Neural cell (in vitro differentiated cells): ENCODE measurements around the gene YIF1B. TPM values are rescaled to one million over a fixed set of nuclear protein-coding genes. Genes with fewer than 3 reads are reported as not detected.

Experiments
- H2AFZ ChIP-seq: fragments of 200-600, 300-800 bp; sonication (generic), shearing (Covaris generic); 2 replicates; pipeline ENCODE4 v1.6.0; 2014; ENCODE audit warnings: low read depth, mild to moderate bottlenecking, antibody characterized with exemption, low read length, moderate library complexity
- H3F3A ChIP-seq: fragments of 200-600 bp; shearing (Covaris generic); 2 replicates; pipeline ENCODE4 v1.6.1; 2016; ENCODE audit warnings: mild to moderate bottlenecking, moderate library complexity, mixed read lengths, antibody characterized with exemption, low read length; ENCODE audit not compliant: insufficient read depth, poor library complexity, severe bottlenecking
- H3K27ac ChIP-seq: fragments of 200-600, 300-800 bp; sonication (generic), shearing (Covaris generic); 2 replicates; pipeline ENCODE4 v1.5.1; 2014; ENCODE audit warnings: mild to moderate bottlenecking, low read length, moderate library complexity
- H3K27me3 ChIP-seq: fragments of 300-800, 200-600 bp; sonication (generic), shearing (Covaris generic); 2 replicates; pipeline ENCODE4 v1.6.0; 2014; ENCODE audit warnings: mild to moderate bottlenecking, low read depth, low read length, moderate library complexity; ENCODE audit not compliant: insufficient read depth
- H3K36me3 ChIP-seq: fragments of 300-800, 200-600 bp; sonication (generic), shearing (Covaris generic); 2 replicates; pipeline ENCODE4 v1.5.1; 2014; ENCODE audit warnings: mild to moderate bottlenecking, antibody characterized with exemption, low read length, moderate library complexity; ENCODE audit not compliant: insufficient read depth
- H3K4me2 ChIP-seq: fragments of 300-800, 200-600 bp; sonication (generic), shearing (Covaris generic); 2 replicates; pipeline ENCODE4 v1.6.0; 2014; ENCODE audit warnings: mild to moderate bottlenecking, low read length
- H3K4me3 ChIP-seq: fragments of 300-800, 200-600 bp; sonication (generic), shearing (Covaris generic); 2 replicates; pipeline ENCODE4 v1.5.1; 2014; ENCODE audit warnings: mild to moderate bottlenecking, low read length, moderate library complexity
- H3K79me2 ChIP-seq: fragments of 200-600 bp; shearing (Covaris generic); replicated peaks from 2 replicates; pipeline ENCODE4 v1.6.0; 2014; ENCODE audit warnings: mild to moderate bottlenecking, low read length, moderate library complexity; ENCODE audit not compliant: insufficient read depth
- H3K9ac ChIP-seq: fragments of 300-800, 200-600 bp; sonication (generic), shearing (Covaris generic); 2 replicates; pipeline ENCODE4 v1.6.1; 2016; ENCODE audit warnings: mild to moderate bottlenecking, low read length, mixed read lengths
- H3K9me2 ChIP-seq: fragments of 200-600 bp; shearing (Covaris generic); 2 replicates; pipeline ENCODE4 v1.6.1; 2016; ENCODE audit warnings: mild to moderate bottlenecking, low read length, mixed read lengths; ENCODE audit not compliant: insufficient read depth
- H3K9me3 ChIP-seq: fragments of 200-600, 300-800 bp; sonication (generic), shearing (Covaris generic); 2 replicates; pipeline ENCODE4 v1.6.1; 2016; ENCODE audit warnings: mild to moderate bottlenecking, mixed run types, low read length, moderate library complexity, mixed read lengths
- H4K20me1 ChIP-seq: fragments of 200-600 bp; shearing (Covaris generic); 2 replicates; pipeline ENCODE4 v1.6.1; 2016; ENCODE audit warnings: mild to moderate bottlenecking, mixed run types; ENCODE audit not compliant: insufficient read depth
- CTCF ChIP-seq: fragments of 450-650 bp; IDR thresholded peaks from 2 replicates; pipeline ENCODE4 v1.5.1; 2014; ENCODE audit warnings: antibody characterized with exemption, mild to moderate bottlenecking, moderate library complexity; ENCODE audit not compliant: poor library complexity, severe bottlenecking
- EP300 ChIP-seq: fragments of 450-650 bp; conservative IDR thresholded peaks from 2 replicates; pipeline ENCODE4 v1.6.1; 2014; ENCODE audit warnings: antibody characterized with exemption, mild to moderate bottlenecking, moderate library complexity; ENCODE audit not compliant: poor library complexity, severe bottlenecking
- EZH2 ChIP-seq: fragments of 200-600, 300-800 bp; shearing (Covaris generic), sonication (generic); IDR thresholded peaks from 2 replicates; pipeline ENCODE4 v1.6.1; 2014; ENCODE audit warnings: antibody characterized with exemption, low read length, borderline replicate concordance, mild to moderate bottlenecking; ENCODE audit not compliant: insufficient read depth, poor library complexity, severe bottlenecking
- MXI1 ChIP-seq: fragments of 450-650 bp; conservative IDR thresholded peaks from 2 replicates; pipeline ENCODE4 v1.6.1; 2014; ENCODE audit warnings: antibody characterized with exemption, mild to moderate bottlenecking; ENCODE audit not compliant: poor library complexity, severe bottlenecking
- POLR2AphosphoS5 ChIP-seq: IDR thresholded peaks from 2 replicates; pipeline ENCODE4 v1.6.1; 2012
- RAD21 ChIP-seq: fragments of 450-650 bp; conservative IDR thresholded peaks from 2 replicates; pipeline ENCODE4 v1.6.1; 2014; ENCODE audit warnings: antibody characterized with exemption, mild to moderate bottlenecking, moderate library complexity
- REST ChIP-seq: IDR thresholded peaks from 2 replicates; pipeline ENCODE4 v1.6.1; 2012; ENCODE audit warnings: borderline replicate concordance
- SMC3 ChIP-seq: fragments of 450-650 bp; conservative IDR thresholded peaks from 2 replicates; pipeline ENCODE4 v1.6.1; 2014; ENCODE audit warnings: antibody characterized with exemption, mild to moderate bottlenecking, moderate library complexity; ENCODE audit not compliant: poor library complexity
- TAF1 ChIP-seq: IDR thresholded peaks from 2 replicates; pipeline ENCODE4 v1.6.1; 2012; ENCODE audit warnings: low read depth
- polyA plus RNA-seq: library from polyadenylated mRNA; depleted of rRNA; stranded (reverse); fragments of >200 nt; gene quantifications from 2 replicates; pipeline ENCODE4 v1.2.3, GENCODE V29; 2014

Gene YIF1B
- polyA plus RNA-seq, 1 donor from 2014 or later, result 84.0 TPM

- Histone ChIP-seq H3K79me2 (no peaks in the 10 kb centered on the region), H3K4me2 (no peak overlapping the region), H3K4me3 (no peak overlapping the region), H3K9me2 (no peaks in the 10 kb centered on the region), H4K20me1 (no peaks in the 10 kb centered on the region), H2AFZ (no peak overlapping the region), H3K9me3 (no peaks in the 10 kb centered on the region), H3K9ac (no peak overlapping the region), H3K27me3 (no peaks in the 10 kb centered on the region), H3K36me3 (no peaks in the 10 kb centered on the region), H3F3A (no peaks in the 10 kb centered on the region), H3K27ac (no peak overlapping the region)
- TF ChIP-seq CTCF (no peak), EZH2 (no peak), RAD21 (no peak), EP300 (no peak), TAF1 (no peak), MXI1 (no peak), POLR2AphosphoS5 (no peak), SMC3 (no peak), REST (no peak)
Observed at GRCh38 chr19:38277549-38277948, 38.2 kb downstream of the YIF1B start.

DNA sequence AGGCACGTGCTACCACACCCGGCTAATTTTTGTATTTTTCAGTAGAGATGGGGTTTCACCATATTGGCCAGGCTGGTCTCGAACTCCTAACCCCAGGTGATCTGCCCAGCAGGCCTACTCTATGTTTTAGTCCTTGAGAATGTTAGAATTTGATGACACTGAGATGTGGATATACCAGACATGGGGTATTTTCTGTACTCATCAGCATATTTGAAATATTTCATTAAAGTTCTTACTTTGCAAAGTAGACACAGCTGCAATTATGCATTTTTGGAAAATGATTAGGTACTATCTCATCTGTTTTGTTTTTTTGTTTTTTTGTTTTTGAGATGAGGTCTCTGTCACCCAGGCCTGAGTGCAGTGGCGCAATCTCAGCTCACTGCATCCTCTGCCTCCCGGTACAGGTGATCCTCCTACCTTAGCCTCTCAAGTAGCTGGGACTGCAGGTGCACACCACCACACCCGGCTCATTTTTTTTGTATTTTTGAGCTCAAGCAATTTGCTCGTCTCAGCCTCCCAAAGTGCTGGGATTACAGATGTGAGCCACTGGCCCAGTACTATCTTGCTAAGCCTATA lies 38.7 kb downstream of the YIF1B start:
- no peaks in the 10 kb centered on the region for H4K20me1 ChIP-seq
- TF ChIP-seq MXI1 (no peak), SMC3 (no peak), POLR2AphosphoS5 (no peak), CTCF (no peak), EZH2 (no peak), REST (no peak), EP300 (no peak), TAF1 (no peak), RAD21 (no peak)
- no peak overlapping the region for H3K4me2 ChIP-seq

More for the DNA sequence above, 38.7 kb downstream of the YIF1B start:
- Histone ChIP-seq H3K9me3 (no peaks in the 10 kb centered on the region), H2AFZ (no peak overlapping the region), H3K9ac (no peak overlapping the region), H3F3A (no peaks in the 10 kb centered on the region), H3K36me3 (no peaks in the 10 kb centered on the region), H3K4me3 (no peak overlapping the region), H3K9me2 (no peaks in the 10 kb centered on the region), H3K27ac (no peak overlapping the region), H3K27me3 (no peaks in the 10 kb centered on the region), H3K79me2 (no peaks in the 10 kb centered on the region)
